ENCODE measurements around the gene EDEM1. TPM values are rescaled to one million over a fixed set of nuclear protein-coding genes. Genes with fewer than 3 reads are reported as not detected.

EDEM1 gene
- total and polyA plus RNA-seq, 10 of the 15 experiments (the other 5 are each of a cell fraction or from before 2014, with no cell fraction given), result 18.9 to 138 (median 57.5) TPM

DNA sequence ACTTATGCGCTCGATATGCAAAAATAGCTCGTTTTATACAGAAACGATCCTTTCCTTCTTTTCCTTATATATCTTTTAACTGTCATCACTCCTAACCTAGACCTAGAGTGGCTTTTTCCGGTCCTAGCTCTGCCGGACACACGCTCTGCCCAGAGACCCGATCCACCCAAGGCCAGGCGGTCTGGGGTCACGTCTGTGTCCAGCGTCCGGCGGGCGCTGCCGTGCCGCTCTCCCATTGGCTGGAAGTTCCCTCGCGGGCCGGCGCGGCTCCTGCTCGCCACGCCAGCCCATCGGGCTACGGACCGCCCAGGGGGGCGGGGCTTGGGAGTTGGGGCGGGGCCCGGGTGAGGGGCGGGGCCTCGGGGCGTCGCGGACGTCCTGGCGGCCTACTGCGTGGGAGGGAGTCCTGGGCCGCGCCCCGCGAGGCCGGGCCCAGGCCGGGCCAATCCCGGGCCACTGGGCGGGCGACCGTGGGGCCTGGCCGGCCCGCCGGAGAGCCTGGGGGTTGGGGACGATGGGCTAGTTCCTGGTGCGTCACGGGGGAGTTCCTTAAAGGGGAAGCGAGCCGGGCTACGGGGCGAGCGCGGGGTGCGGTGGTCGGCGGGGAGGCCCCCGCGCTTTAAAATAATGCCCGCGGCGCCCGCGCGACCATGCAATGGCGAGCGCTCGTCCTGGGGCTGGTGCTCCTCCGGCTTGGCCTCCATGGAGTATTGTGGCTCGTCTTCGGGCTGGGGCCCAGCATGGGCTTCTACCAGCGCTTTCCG lies at the start of gene EDEM1 (continued):
- TF ChIP-seq, protein P1, sequence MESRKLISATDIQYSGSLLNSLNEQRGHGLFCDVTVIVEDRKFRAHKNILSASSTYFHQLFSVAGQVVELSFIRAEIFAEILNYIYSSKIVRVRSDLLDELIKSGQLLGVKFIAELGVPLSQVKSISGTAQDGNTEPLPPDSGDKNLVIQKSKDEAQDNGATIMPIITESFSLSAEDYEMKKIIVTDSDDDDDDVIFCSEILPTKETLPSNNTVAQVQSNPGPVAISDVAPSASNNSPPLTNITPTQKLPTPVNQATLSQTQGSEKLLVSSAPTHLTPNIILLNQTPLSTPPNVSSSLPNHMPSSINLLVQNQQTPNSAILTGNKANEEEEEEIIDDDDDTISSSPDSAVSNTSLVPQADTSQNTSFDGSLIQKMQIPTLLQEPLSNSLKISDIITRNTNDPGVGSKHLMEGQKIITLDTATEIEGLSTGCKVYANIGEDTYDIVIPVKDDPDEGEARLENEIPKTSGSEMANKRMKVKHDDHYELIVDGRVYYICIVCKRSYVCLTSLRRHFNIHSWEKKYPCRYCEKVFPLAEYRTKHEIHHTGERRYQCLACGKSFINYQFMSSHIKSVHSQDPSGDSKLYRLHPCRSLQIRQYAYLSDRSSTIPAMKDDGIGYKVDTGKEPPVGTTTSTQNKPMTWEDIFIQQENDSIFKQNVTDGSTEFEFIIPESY (IDR thresholded peaks at IDR 0.05), result no peak
- TF ChIP-seq TCF12 (IDR thresholded peaks at IDR 0.05; ENCODE audit: low read depth, low read length) (peak; percentile 29; the same call in 1 of the 2 replicates), ESRRA (IDR thresholded peaks at IDR 0.05; ENCODE audit: low read length) (no peak), BRCA1 (IDR thresholded peaks at IDR 0.05; ENCODE audit: low read depth, low read length) (no peak), TBL1XR1 (IDR thresholded peaks at IDR 0.05; ENCODE audit: low read depth, low read length) (0 out of 2 replicates have a peak, but pooled peaks have one; percentile 22), MXI1 (IDR thresholded peaks at IDR 0.05; ENCODE audit: low read depth, low read length) (peak; percentile 72), ZNF217 (IDR thresholded peaks at IDR 0.05) (no peak), CHD2 (IDR thresholded peaks at IDR 0.05; ENCODE audit: borderline replicate concordance, low read depth, low read length) (peak; percentile 64; the same call in 1 of the 2 replicates), TCF3 (IDR thresholded peaks at IDR 0.05; ENCODE audit: borderline replicate concordance, insufficient read depth, low read depth, low read length) (0 out of 2 replicates have a peak, but pooled peaks have one; percentile 8), SPI1 (IDR thresholded peaks at IDR 0.05; ENCODE audit: borderline replicate concordance, insufficient read depth, low read depth, low read length) (peak; percentile 66; the same call in 1 of the 2 replicates), NR2C2 (IDR thresholded peaks at IDR 0.05; ENCODE audit: borderline replicate concordance, control insufficient read depth, insufficient read length, low read depth) (no peak), E4F1 (IDR thresholded peaks at IDR 0.05; ENCODE audit: borderline replicate concordance, partially characterized antibody) (peak; percentile 36), SP1 (IDR thresholded peaks at IDR 0.05; ENCODE audit: low read depth, low read length) (peak; percentile 78), RFX5 (IDR thresholded peaks at IDR 0.05; ENCODE audit: low read depth, low read length) (peak; percentile 8; the same call in 1 of the 2 replicates), YY1 (IDR thresholded peaks at IDR 0.05; ENCODE audit: low read depth, low read length) (peak; percentile 68), NKRF (conservative IDR thresholded peaks at IDR 0.05) (peak; percentile 50; the same call in 1 of the 2 replicates)
- TF ChIP-seq, protein P2, sequence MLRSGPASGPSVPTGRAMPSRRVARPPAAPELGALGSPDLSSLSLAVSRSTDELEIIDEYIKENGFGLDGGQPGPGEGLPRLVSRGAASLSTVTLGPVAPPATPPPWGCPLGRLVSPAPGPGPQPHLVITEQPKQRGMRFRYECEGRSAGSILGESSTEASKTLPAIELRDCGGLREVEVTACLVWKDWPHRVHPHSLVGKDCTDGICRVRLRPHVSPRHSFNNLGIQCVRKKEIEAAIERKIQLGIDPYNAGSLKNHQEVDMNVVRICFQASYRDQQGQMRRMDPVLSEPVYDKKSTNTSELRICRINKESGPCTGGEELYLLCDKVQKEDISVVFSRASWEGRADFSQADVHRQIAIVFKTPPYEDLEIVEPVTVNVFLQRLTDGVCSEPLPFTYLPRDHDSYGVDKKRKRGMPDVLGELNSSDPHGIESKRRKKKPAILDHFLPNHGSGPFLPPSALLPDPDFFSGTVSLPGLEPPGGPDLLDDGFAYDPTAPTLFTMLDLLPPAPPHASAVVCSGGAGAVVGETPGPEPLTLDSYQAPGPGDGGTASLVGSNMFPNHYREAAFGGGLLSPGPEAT (IDR thresholded peaks at IDR 0.05; ENCODE audit: low read depth), result peak; percentile 43

All from GM12878 (cell line).